ENCODE measurements around the gene SCO2.
"Not testable (repeated sequence)": the region's sequence is repeated elsewhere in the genome, so short reads cannot be mapped to it uniquely, and the experiment has no call there.

Gene SCO2

GRCh38 chr22:50550395-50550794 lies 25.0 kb upstream of the SCO2 start:
- DNase-seq (ENCODE audit: low spot score) = no peak

GRCh38 chr22:50548921-50549790 lies 23.8 kb upstream of the SCO2 start:
- DNase-seq (ENCODE audit: low spot score) = no peak

GRCh38 chr22:50548040-50548920 lies 22.9 kb upstream of the SCO2 start:
- DNase-seq (ENCODE audit: low spot score) = peak; percentile 40

GRCh38 chr22:50547263-50547985 lies 22.0 kb upstream of the SCO2 start:
- peak; percentile 34 for DNase-seq (ENCODE audit: low spot score)

- no peak for DNase-seq (ENCODE audit: low spot score)
Observed at GRCh38 chr22:50546326-50547262, 21.2 kb upstream of the SCO2 start.

- DNase-seq (ENCODE audit: low spot score) = no peak
Observed at GRCh38 chr22:50545522-50546325, 20.3 kb upstream of the SCO2 start, which contains the start of gene KLHDC7B. Gene KLHDC7B, plus strand, starts transcription at chr22:50545899. Its CDS starts 345 bp downstream, at chr22:50546244.

- DNase-seq (ENCODE audit: low spot score) = no peak
Observed at GRCh38 chr22:50544746-50545253, 19.4 kb upstream of the SCO2 start.

GRCh38 chr22:50544078-50544745 lies 18.8 kb upstream of the SCO2 start:
- DNase-seq (ENCODE audit: low spot score) = peak; percentile 86

GRCh38 chr22:50542416-50542927 lies 17.1 kb upstream of the SCO2 start:
- DNase-seq (ENCODE audit: low spot score) = no peak

- peak; percentile 75 for DNase-seq (ENCODE audit: low spot score)
Observed at GRCh38 chr22:50541667-50542026, 16.2 kb upstream of the SCO2 start.

- DNase-seq (ENCODE audit: low spot score) = no peak
Observed at GRCh38 chr22:50540381-50540780, 15.0 kb upstream of the SCO2 start.

GRCh38 chr22:50537765-50538164 lies 12.4 kb upstream of the SCO2 start:
- DNase-seq (ENCODE audit: low spot score) = no peak

- DNase-seq (ENCODE audit: low spot score) = no peak
Observed at GRCh38 chr22:50536226-50536625, 10.8 kb upstream of the SCO2 start.

GRCh38 chr22:50535113-50535512 lies 9.7 kb upstream of the SCO2 start:
- no peak for DNase-seq (ENCODE audit: low spot score)

- not testable (repeated sequence) for DNase-seq (ENCODE audit: low spot score)
Observed at GRCh38 chr22:50533856-50534711, 8.7 kb upstream of the SCO2 start.

GRCh38 chr22:50532824-50533796 lies 7.7 kb upstream of the SCO2 start:
- DNase-seq (ENCODE audit: low spot score) = no peak

All from AG08396 (cell line).